Liver (tissue), 9 donors: ENCODE results near the gene TMC1. TPM values are rescaled to one million over a fixed set of nuclear protein-coding genes. Genes with fewer than 3 reads are reported as not detected.

Experiments used
- DNase-seq: peaks from one replicate; pipeline ENCODE4 v3.0.0-alpha.2; 2017; ENCODE audit warnings: low spot score
- H3K27ac ChIP-seq, 2 donors: one replicate each; pipeline ENCODE4 v1.7.0; 2013; ENCODE audit warnings: inconsistent platforms in 2 of 2, low read length in 2 of 2, control low read depth in 1 of 2, low read depth in 1 of 2, mild to moderate bottlenecking in 1 of 2
- H3K27me3 ChIP-seq, 4 donors: one replicate each; pipeline versions ENCODE4 v1.6.1 to v1.7.0; 2013; ENCODE audit warnings: low read length in 3 of 4, inconsistent platforms in 1 of 4, mild to moderate bottlenecking in 1 of 4, moderate library complexity in 1 of 4; ENCODE audit not compliant: control insufficient read depth in 4 of 4, insufficient read depth in 4 of 4
- H3K36me3 ChIP-seq, 4 donors: one replicate each; pipeline versions ENCODE4 v1.6.1 to v1.7.0; 2013; ENCODE audit warnings: low read length in 3 of 4, mild to moderate bottlenecking in 3 of 4, low read depth in 1 of 4, moderate library complexity in 1 of 4; ENCODE audit not compliant: control insufficient read depth in 4 of 4, insufficient read depth in 3 of 4
- H3K4me1 ChIP-seq, 4 donors: one replicate each; pipeline versions ENCODE4 v1.6.1 to v1.7.0; 2013; ENCODE audit warnings: low read length in 3 of 4, mild to moderate bottlenecking in 3 of 4, moderate library complexity in 1 of 4; ENCODE audit not compliant: control insufficient read depth in 4 of 4, insufficient read depth in 4 of 4
- H3K4me3 ChIP-seq, 3 donors: one replicate each; pipeline versions ENCODE4 v1.6.1 to v1.7.0; 2013; ENCODE audit warnings: low read length in 3 of 3, control low read depth in 1 of 3, low read depth in 1 of 3, mild to moderate bottlenecking in 1 of 3
- H3K9ac ChIP-seq, 2 donors: one replicate each; pipeline ENCODE4 v1.7.0; 2013; ENCODE audit warnings: low read length in 2 of 2, mild to moderate bottlenecking in 2 of 2, moderate library complexity in 2 of 2, control low read depth in 1 of 2, low read depth in 1 of 2
- H3K9me3 ChIP-seq, 4 donors: one replicate each; pipeline versions ENCODE4 v1.6.1 to v1.7.0; 2013; ENCODE audit warnings: low read length in 3 of 4; ENCODE audit not compliant: control insufficient read depth in 4 of 4
- ATF3 ChIP-seq: IDR thresholded peaks from 2 replicates; pipeline ENCODE4 v1.6.1; 2016; ENCODE audit warnings: antibody characterized with exemption
- FOXA1 ChIP-seq: IDR thresholded peaks from 2 replicates; pipeline ENCODE4 v1.6.1; 2016; ENCODE audit warnings: antibody characterized with exemption
- GABPA ChIP-seq, 2 donors: IDR thresholded peaks in 1 of 2; conservative IDR thresholded peaks in 1 of 2; 2 replicates each; pipeline ENCODE4 v1.6.1; 2016; ENCODE audit warnings: antibody characterized with exemption in 2 of 2, mild to moderate bottlenecking in 1 of 2, moderate library complexity in 1 of 2
- HNF4A ChIP-seq, 2 donors: conservative IDR thresholded peaks; 2 replicates each; pipeline ENCODE4 v1.6.1; 2016; ENCODE audit warnings: antibody characterized with exemption in 2 of 2, mild to moderate bottlenecking in 2 of 2
- HNF4G ChIP-seq: IDR thresholded peaks from 2 replicates; pipeline ENCODE4 v1.6.1; 2016; ENCODE audit warnings: antibody characterized with exemption
- JUND ChIP-seq, 2 donors: IDR thresholded peaks; 2 replicates each; pipeline ENCODE4 v1.6.1; 2016; ENCODE audit warnings: antibody characterized with exemption in 2 of 2
- REST ChIP-seq: IDR thresholded peaks from 2 replicates; pipeline ENCODE4 v1.6.1; 2016; ENCODE audit warnings: antibody characterized with exemption, mild to moderate bottlenecking
- RXRA ChIP-seq, 2 donors: IDR thresholded peaks; 2 replicates each; pipeline ENCODE4 v1.6.1; 2017 to 2018; ENCODE audit warnings: antibody characterized with exemption in 2 of 2, mild to moderate bottlenecking in 1 of 2
- TAF1 ChIP-seq: conservative IDR thresholded peaks from 2 replicates; pipeline ENCODE4 v1.6.1; 2016; ENCODE audit warnings: antibody characterized with exemption, mild to moderate bottlenecking
- WGBS: extraction: QIAGEN DNeasy Blood & Tissue Kit; methylation state at CpG from one replicate; pipeline ENCODE4 v1.1.7; 2013; 5-methylcytosine and 5-hydroxymethylcytosine counted together
- polyA plus RNA-seq, 2 donors: library from polyadenylated mRNA; stranded (reverse) in 1 of 2; unstranded in 1 of 2; fragments of 200-250 nt in 1 of 2; fragments of >200 nt in 1 of 2; fragmentation: Nextera tagmentation in 1 of 2; extraction: Ambion mirVana in 1 of 2; gene quantifications; one replicate each; pipeline versions ENCODE4 v1.2.1 to v1.2.3, GENCODE V29; 2013 to 2015
- total RNA-seq, 2 donors: library from RNA; depleted of rRNA; stranded (reverse); fragments of >200 nt; gene quantifications; one replicate each; pipeline ENCODE4 v1.2.3, GENCODE V29; 2014
- TF ChIP-seq, protein P1 (sequence below): IDR thresholded peaks from 2 replicates; pipeline ENCODE4 v1.6.1; 2016; ENCODE audit warnings: antibody characterized with exemption
- TF ChIP-seq, protein P2 (sequence below): fragments of 150-350 bp; IDR thresholded peaks from 2 replicates; pipeline ENCODE4 v1.5.1; 2017; ENCODE audit warnings: improper control_type of control experiment, low read depth, low read length; ENCODE audit not compliant: missing input control
- donor health status: healthy.
- donor health status: healthy.
- donor health status: healthy.
- donor health status: healthy.
- donor health status: healthy.

TMC1 gene
- total and polyA plus RNA-seq, 4 donors, result 0.09 TPM; not detected in 3

GRCh38 chr9:72658703-72659102 lies 137.3 kb downstream of the TMC1 start:
- TF ChIP-seq REST (no peak), GABPA (IDR thresholded peaks at IDR 0.05 in 1 of 2, conservative IDR thresholded peaks at IDR 0.05 in 1 of 2) (no peak), FOXA1 (no peak), ATF3 (no peak), TAF1 (no peak), HNF4G (no peak), HNF4A (conservative IDR thresholded peaks at IDR 0.05) (no peak)
- TF ChIP-seq, protein P1, sequence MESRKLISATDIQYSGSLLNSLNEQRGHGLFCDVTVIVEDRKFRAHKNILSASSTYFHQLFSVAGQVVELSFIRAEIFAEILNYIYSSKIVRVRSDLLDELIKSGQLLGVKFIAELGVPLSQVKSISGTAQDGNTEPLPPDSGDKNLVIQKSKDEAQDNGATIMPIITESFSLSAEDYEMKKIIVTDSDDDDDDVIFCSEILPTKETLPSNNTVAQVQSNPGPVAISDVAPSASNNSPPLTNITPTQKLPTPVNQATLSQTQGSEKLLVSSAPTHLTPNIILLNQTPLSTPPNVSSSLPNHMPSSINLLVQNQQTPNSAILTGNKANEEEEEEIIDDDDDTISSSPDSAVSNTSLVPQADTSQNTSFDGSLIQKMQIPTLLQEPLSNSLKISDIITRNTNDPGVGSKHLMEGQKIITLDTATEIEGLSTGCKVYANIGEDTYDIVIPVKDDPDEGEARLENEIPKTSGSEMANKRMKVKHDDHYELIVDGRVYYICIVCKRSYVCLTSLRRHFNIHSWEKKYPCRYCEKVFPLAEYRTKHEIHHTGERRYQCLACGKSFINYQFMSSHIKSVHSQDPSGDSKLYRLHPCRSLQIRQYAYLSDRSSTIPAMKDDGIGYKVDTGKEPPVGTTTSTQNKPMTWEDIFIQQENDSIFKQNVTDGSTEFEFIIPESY, result no peak
- TF ChIP-seq, protein P2, sequence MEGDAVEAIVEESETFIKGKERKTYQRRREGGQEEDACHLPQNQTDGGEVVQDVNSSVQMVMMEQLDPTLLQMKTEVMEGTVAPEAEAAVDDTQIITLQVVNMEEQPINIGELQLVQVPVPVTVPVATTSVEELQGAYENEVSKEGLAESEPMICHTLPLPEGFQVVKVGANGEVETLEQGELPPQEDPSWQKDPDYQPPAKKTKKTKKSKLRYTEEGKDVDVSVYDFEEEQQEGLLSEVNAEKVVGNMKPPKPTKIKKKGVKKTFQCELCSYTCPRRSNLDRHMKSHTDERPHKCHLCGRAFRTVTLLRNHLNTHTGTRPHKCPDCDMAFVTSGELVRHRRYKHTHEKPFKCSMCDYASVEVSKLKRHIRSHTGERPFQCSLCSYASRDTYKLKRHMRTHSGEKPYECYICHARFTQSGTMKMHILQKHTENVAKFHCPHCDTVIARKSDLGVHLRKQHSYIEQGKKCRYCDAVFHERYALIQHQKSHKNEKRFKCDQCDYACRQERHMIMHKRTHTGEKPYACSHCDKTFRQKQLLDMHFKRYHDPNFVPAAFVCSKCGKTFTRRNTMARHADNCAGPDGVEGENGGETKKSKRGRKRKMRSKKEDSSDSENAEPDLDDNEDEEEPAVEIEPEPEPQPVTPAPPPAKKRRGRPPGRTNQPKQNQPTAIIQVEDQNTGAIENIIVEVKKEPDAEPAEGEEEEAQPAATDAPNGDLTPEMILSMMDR, result no peak

GRCh38 chr9:72661401-72662135 lies 140.2 kb downstream of the TMC1 start:
- peaks cover 0 to 8% (median 0%) of the 10 kb centered on the region in 4 donors for H3K27me3 ChIP-seq
- H3K27ac ChIP-seq, result no peak overlapping the region
- no peak overlapping the region for H3K9ac ChIP-seq
- TF ChIP-seq ATF3 (no peak), HNF4G (no peak), RXRA (IDR thresholded peaks at IDR 0.05) (no peak), JUND (IDR thresholded peaks at IDR 0.05) (no peak), GABPA (IDR thresholded peaks at IDR 0.05 in 1 of 2, conservative IDR thresholded peaks at IDR 0.05 in 1 of 2) (no peak)
- TF ChIP-seq, protein P1, result no peak
- H3K4me3 ChIP-seq, result no peak overlapping the region
- no peaks in the 10 kb centered on the region for H3K36me3 ChIP-seq
- no peaks in the 10 kb centered on the region for H3K4me1 ChIP-seq
- no peaks in the 10 kb centered on the region for H3K9me3 ChIP-seq
- 80% methylated on average over 2 of the region's 2 CpGs for WGBS
- no peak for DNase-seq

More at GRCh38 chr9:72658703-72659102, 137.3 kb downstream of the TMC1 start:
- Histone ChIP-seq H3K9ac (no peak overlapping the region), H3K4me3 (no peak overlapping the region), H3K27me3 (peaks cover 0 to 8% (median 0%) of the 10 kb centered on the region in 4 donors), H3K4me1 (no peaks in the 10 kb centered on the region), H3K9me3 (no peaks in the 10 kb centered on the region), H3K27ac (no peak overlapping the region), H3K36me3 (no peaks in the 10 kb centered on the region)
- 87% methylated on average over 2 of the region's 2 CpGs for WGBS
- DNase-seq, result no peak
